ENCODE data around the gene ASXL1.

- TF ChIP-seq POLR2AphosphoS5 (IDR thresholded peaks at IDR 0.05; ENCODE audit: borderline replicate concordance, low read depth, low read length): no peak
- no peak for TF ChIP-seq EZH2 (IDR thresholded peaks at IDR 0.05)
These were observed 60.2 kb downstream of the ASXL1 start for GRCh38 chr20:32418376-32418775.
